ENCODE results near the gene RPL41.
A peak's percentile ranks its signal among the peaks of the same experiment; 100 is the strongest.
"Not testable (repeated sequence)": the region's sequence is repeated elsewhere in the genome, so short reads cannot be mapped to it uniquely, and the experiment has no call there.

The RPL41 gene

DNA sequence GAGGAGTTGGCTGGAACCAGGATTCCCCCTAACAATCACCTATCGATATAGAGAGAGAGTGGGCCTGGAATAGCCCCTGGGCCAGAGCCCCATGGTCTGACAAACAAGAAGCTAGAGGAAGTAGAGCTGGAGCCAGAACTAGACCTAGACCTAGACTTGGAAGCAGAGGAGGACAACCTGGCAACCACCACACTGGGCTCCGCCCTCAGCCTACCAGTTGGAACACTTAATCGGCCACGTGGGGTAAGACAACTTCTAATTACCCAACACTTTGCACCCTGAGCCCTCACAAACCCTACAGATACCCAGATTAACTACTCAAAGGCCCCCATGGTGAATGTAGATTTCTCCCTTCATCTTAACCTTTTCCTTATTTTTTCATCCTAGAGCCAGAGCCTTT lies 16.6 kb upstream of the RPL41 start:
- DNase-seq, result no peak
- intact Hi-C loops (cut with DNase I), result loop anchor here (10.0 kb wide), 2 partner anchors 55 to 105 kb away; partner anchors contain the start of genes RPS26 and SUOX

DNA sequence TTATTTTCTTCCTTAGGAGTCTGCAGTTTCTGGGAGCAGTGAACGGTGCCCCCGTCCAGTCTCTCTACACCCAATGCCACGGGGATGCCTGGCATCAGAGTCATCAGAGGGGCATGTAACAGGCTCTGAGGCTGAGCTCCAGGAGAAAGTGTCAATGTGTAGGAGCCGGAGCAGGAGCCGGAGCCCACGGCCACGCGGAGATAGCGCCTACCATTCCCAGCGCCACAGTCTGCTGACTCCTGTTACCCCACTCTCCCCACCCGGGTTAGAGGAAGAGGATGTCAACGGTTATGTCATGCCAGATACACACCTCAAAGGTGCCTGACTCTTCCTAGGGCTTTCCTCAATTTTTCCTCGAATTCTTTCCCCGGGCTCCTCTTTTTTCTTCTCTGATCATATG lies 15.4 kb upstream of the RPL41 start:
- intact Hi-C loops (cut with DNase I), result loop anchor here (10.0 kb wide), 2 partner anchors 56 to 106 kb away; partner anchors contain the start of genes RPS26 and SUOX
- DNase-seq, result no peak

DNA sequence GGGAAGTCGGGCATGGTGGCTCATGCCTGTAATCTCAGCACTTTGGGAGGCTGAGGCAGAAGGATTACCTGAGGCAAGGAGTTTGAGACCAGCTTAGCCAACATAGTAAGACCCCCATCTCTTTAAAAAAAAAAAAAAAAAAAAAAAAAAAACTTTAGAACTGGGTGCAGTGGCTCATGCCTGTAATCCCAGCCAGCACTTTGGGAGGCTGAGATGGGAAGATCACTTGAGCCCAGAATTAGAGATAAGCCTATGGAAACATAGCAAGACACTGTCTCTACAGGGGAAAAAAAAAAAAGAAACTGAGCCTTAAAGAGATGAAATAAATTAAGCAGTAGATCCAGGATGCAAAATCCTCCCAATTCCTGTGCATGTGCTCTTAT lies 13.8 kb upstream of the RPL41 start:
- intact Hi-C loops (cut with DNase I), result loop anchor here (10.0 kb wide), 2 partner anchors 58 to 108 kb away; partner anchors contain the start of genes RPS26 and SUOX
- no peak for DNase-seq

DNA sequence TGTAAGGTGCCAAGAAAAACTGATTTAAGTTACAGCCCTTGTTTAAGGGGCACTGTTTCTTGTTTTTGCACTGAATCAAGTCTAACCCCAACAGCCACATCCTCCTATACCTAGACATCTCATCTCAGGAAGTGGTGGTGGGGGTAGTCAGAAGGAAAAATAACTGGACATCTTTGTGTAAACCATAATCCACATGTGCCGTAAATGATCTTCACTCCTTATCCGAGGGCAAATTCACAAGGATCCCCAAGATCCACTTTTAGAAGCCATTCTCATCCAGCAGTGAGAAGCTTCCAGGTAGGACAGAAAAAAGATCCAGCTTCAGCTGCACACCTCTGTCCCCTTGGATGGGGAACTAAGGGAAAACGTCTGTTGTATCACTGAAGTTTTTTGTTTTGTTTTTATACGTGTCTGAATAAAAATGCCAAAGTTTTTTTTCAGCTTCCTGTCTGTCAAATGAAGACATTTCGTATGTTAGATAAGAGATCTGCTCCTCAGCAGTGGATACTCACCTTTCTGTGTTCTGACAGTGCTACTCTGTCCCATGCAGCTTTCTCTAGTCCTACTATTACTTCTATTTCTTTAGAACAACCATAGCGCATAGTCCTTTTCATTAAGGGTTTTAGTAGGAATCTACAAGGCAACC lies 13.2 kb upstream of the RPL41 start:
- intact Hi-C loops (cut with DNase I), result loop anchor here (10.0 kb wide), 2 partner anchors 58 to 108 kb away; partner anchors contain the start of genes RPS26 and SUOX
- no peak for DNase-seq

DNA sequence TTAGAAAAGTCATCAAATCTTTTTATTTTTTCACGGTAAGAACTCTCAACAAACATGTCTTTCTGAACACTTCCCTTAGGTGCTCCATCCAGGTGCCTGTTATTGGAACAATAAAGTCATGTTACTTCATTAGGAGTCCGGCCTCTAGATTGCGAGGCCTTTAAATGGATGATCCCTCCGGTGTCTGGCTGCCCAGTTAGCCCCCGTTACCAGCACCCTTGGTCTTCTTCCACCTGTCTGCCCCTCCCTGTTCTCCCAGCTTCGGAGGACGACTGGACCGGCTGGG lies 12.7 kb upstream of the RPL41 start:
- no peak for DNase-seq
- intact Hi-C loops (cut with DNase I), result loop anchor here (1.0 to 10.0 kb wide), 3 partner anchors 13 to 109 kb away; partner anchors contain the start of genes RPL41, RPS26 and SUOX

DNA sequence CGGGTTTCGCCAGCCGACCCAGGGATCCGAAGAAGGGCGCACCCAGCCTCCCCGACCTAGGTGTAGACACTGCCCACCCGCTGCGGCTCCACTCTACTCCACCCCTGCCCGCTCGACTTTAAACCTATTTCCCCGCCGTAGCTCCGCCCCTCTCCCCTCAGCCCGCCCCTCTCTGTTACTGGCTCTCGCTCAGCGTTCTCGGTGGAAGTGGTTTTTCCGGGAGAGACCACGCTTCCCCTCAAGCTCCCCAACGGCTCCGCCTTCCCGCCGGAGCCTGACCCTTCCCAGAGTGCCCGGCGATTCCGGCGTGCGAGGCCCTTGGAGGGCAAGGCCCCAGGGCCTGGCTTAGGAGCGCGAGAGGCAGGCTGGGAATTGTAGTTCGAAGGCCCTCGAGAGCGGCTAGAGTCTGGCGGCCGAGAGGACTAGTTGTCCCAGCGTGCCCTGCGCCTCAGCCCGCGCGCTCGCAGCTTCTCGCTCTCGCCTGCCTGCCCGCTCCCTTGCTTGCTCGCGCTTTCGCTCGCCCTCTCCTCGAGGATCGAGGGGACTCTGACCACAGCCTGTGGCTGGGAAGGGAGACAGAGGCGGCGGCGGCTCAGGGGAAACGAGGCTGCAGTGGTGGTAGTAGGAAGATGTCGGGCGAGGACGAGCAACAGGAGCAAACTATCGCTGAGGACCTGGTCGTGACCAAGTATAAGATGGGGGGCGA lies 12.2 kb upstream of the RPL41 start, which contains the start of gene PA2G4:
Gene PA2G4 (plus strand): TSS at position 451 of the 706 bp plus-strand sequence. CDS start 179 bp downstream, at position 630.
- DNase-seq, result peak; percentile 93 to 99 (median 98)
- intact Hi-C loops (cut with DNase I), result loop anchor here (1.0 to 10.0 kb wide), 3 partner anchors 12 to 109 kb away; partner anchors contain the start of genes RPL41, RPS26 and SUOX

DNA sequence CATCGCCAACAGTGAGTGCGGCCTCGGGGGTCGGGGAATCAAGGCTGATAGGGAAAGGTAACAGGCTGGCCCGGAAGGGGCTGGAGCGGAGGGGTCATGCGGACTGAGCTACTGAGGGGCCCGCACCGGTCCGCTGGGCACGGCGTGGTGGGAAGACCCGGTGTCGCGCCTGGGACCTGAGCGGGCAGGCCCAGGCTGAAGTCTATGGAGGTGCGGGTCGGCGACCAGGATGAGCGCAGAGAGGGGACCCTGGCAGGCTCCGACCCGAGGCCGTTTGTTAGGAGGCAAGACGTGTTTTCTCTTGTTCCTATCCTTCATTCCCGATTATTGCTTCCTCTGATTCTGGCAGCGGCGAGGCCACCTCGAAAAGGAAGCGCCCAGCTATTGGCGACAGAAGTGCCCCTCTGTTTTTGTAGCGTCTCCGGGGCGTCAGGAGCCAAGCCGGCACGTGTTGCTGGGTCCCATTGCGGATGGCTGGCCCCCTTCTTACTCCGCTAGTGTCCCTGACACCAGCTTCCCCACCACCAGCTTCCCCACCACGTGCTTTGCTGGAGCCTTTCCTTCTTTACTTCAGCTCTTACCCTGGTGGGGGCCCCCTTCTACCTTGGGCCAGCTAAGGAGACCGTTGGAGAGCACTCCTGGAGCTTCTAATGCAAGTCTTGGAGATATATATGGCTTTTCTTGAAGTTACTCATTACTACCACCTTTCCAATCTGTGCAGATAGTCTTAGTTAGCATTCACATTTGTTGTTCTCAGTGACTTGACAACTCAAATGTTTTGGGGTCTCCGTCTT lies 11.4 kb upstream of the RPL41 start:
- DNase-seq, result peak in 4 of 42 donors; percentile 22 to 50 (median 40)
- intact Hi-C loops (cut with DNase I), result loop anchor here (1.0 to 10.0 kb wide), 3 partner anchors 11 to 110 kb away; partner anchors contain the start of genes RPL41, RPS26 and SUOX

DNA sequence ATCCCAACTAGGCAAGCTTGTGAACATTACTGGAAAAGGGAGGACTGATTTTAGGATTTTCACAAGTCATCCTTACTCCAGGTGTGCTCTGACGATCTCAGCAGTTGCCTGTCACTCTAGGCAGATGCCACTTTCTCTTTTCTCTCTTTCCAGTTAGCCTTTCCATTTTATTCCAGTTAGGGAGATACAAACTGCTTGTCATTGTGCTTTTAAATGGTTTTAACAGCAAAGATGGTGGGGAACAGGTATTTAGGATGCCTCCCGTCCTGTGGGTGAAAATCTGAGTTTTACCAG lies 10.9 kb upstream of the RPL41 start:
- DNase-seq, result no peak
- intact Hi-C loops (cut with DNase I), result loop anchor here (10.0 kb wide), 2 partner anchors 61 to 111 kb away; partner anchors contain the start of genes RPS26 and SUOX

DNA sequence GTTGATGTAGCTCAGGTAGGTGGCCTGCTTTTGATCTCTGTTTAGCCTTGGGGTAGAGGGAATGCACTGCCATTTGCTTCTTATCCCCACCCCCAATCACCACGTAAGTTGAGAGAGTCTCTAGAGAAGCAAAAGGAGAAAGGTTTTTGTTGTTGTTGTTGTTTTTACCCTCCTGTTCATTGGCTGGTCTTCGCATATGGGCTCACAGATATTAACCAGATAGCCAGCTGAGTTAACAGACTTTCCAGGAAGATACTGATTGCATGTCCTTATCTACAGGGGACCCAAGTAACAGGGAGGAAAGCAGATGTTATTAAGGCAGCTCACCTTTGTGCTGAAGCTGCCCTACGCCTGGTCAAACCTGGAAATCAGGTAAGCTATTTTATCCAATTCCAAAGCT lies 9.2 kb upstream of the RPL41 start:
- DNase-seq, result no peak
- intact Hi-C loops (cut with DNase I), result loop anchor here (10.0 kb wide), 2 partner anchors 62 to 112 kb away; partner anchors contain the start of genes RPS26 and SUOX

DNA sequence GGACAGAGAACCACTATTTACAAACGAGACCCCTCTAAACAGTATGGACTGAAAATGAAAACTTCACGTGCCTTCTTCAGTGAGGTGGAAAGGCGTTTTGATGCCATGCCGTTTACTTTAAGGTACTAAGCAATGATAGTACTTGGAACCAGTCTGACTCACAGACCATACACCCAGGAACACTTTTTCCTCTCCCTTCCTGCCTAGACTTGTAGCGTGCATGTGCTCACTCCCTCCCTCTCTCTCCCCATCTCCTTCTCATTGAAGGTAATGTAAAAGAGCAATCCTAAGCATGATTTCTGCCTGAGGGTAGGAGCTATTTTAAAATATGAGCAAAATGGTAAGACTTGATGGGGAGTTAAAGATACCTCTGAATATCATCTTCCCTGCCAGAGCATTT lies 5.9 kb upstream of the RPL41 start:
- DNase-seq, result no peak
- intact Hi-C loops (cut with DNase I), result no loop called here

DNA sequence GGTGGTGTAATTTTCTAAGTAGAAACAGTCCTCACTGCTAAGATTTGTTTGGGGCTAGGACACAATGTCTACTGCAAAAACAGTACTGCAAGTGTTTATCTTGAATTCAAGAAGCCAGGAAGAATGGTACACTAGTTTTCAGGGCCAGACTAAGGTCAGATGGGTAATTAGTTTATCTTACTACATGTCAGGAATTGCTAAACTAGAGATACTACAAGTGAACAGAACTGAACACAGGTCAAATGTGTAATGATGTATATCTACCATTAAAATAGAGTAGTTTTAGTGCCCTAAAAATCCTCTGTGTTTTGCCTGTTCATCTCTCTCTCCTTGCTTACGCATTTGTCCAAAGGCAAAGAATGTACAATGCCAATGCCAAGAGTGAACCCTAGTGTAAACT lies 2.3 kb upstream of the RPL41 start:
- no peak for DNase-seq
- intact Hi-C loops (cut with DNase I), result no loop called here

DNA sequence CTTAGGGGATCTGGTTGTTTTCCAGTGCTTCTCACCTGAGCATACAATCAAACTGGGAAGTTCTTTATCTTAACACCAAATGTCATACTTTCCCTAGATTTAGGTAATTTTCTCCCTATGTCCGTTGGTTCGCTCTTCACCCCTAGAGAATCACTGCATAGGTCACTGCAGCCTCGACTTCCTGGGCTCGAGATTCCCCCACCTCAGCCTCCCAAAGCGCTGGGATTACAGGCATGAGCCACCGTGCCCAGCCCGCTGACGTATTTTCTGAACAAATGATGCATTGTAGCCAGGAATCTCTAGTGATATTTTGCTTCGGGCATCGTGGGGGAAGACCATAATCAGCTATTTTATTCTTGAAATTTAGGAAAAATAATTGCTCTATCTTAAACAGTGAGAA lies 1.1 kb upstream of the RPL41 start:
- DNase-seq, result peak in 5 of 42 donors; percentile 6 to 30 (median 18)
- intact Hi-C loops (cut with DNase I), result loop anchor here (5.0 kb wide), 1 partner anchor 37 kb away; the partner anchor contains the start of gene MYL6B

DNA sequence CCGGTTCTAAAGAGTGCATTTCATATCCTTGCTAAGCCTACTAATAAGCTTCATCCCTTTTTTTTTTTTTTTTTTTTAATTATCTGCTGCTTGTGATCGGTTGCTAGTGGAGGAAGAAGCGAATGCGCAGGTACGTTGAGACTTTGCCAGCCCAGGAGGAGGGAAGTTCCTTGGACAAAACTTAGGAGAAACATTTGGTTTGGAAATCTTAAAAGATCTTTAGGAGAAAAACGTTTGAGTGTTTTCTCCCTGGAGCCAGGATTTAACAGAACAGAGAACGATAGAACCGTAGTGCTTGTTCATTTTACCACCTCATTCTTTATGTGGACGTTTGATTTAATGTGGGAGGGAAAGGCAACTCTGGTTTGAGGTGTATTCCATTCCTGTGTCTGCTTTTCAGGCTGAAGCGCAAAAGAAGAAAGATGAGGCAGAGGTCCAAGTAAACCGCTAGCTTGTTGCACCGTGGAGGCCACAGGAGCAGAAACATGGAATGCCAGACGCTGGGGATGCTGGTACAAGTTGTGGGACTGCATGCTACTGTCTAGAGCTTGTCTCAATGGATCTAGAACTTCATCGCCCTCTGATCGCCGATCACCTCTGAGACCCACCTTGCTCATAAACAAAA lies 761 bp downstream of the RPL41 start:
- intact Hi-C loops (cut with DNase I), result loop anchor here (5.0 kb wide), 1 partner anchor 35 kb away; the partner anchor contains the start of gene MYL6B

DNA sequence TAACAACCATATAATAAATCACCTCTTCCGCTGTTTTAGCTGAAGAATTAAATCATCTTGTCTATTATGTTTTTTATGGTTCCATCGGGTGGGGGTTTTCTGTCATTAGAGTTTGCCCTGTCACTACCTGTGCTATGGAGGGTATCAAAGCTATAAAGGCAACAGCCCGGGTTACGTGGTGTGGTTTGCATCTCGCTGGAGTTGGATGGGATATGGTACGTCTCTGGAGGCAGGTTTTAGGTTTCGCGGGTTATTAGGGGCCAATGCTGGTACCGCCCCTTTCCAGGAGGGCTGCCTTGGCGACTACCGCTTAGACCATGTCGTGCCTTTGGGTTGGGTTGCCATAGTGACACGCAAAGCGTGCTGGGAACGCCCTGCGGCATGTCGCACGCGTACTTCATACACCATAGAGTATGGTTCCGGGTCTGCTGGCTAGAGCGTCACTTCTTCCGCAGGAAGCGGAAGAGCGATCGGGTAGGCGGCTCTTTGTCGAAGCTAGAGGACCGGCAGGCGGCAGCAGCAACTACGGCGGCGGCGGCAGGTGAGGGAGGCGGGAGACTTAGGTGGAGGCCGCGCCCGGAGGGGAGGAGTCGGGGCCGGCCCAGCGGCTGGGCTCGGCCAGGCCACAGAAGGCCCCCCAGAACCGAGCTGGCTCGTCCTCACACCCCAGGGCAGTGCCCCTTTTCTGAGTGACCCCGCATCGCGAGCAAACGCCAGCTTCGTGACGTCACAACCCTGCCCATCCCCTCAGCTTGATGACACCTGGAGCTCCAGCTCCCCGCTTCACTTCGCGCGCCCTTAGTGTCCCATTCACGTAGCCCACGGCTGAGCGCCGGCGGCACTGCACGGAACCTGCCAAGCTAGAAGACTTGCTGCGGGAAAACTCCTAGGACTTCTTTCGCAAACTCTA lies 1.6 kb downstream of the RPL41 start, which contains the start of gene ZC3H10:
Gene ZC3H10 (plus strand): TSS at position 489 of the 910 bp plus-strand sequence. CDS start 2,297 bp downstream, outside the sequence.
- intact Hi-C loops (cut with DNase I), result loop anchor here (5.0 kb wide), 1 partner anchor 34 kb away; the partner anchor contains the start of gene MYL6B
- DNase-seq, result peak; percentile 92 to 99 (median 97)

More for the DNA sequence above, 761 bp downstream of the RPL41 start:
- not testable (repeated sequence) for DNase-seq

DNA sequence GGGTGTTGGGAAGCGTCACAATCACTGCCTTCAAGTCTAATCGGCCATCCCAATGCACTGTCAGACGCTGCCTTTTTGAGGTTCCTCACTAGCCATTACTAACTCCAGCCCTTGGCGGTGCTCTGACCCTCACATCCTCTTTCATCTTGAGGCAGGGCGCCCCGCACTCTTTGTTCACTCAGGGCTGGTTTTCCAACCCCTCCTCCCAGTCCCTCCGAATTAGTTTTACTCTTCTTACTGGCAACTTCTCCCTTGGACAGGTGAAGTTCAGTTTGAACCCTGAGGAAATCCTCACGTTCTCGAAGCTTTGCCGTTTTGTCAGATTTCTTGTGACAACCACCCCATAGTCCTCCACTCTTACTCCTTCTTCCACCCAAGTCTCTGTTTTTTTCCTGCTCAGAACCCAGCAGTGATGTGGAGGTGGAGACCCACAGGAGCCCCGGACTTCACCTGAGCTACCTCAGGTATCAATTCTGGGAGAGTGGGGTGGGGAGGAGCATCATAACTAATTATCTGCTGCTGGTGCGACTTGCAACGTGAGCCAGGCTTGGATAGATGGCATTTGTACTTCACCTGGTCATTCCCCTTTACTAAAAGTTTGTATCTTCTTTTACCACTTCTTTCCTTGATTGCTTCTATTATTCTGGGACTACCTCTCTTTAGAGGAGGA lies 2.4 kb downstream of the RPL41 start:
- intact Hi-C loops (cut with DNase I), result loop anchor here (5.0 kb wide), 1 partner anchor 33 kb away; the partner anchor contains the start of gene MYL6B
- DNase-seq, result no peak

DNA sequence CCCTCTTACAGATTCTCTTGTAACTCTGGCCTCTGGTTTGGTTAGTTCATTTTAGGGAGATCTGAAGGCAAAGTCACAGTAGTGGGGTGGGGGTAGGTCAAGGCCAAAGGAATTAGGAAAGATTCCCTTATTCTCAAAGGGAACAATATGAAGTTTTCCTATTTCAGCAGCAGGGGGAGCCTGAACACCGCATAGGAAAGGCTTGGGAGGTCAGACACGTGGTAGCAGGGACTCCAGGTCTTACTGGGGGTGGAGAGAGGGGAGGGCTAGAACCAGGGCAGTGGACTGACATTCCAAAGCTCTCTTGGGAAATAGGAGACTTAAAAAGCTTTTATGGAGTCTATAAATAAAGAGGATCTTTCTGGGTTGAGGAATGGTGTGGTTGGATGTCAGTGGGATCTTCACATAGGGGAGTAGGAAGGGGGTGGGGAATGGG lies 2.9 kb downstream of the RPL41 start:
- DNase-seq, result peak in 40 of 42 donors; percentile 30 to 86 (median 68)
- intact Hi-C loops (cut with DNase I), result loop anchor here (5.0 kb wide), 1 partner anchor 33 kb away; the partner anchor contains the start of gene MYL6B
